GM12892 (cell line): ENCODE data around the gene FCSK.

Experiments
- POLR2A ChIP-seq: IDR thresholded peaks from 2 replicates; pipeline ENCODE4 v1.6.1; 2011; ENCODE audit warnings: low read depth, low read length, control low read depth
- POLR2AphosphoS5 ChIP-seq: IDR thresholded peaks from 2 replicates; pipeline ENCODE4 v1.6.1; 2011; ENCODE audit warnings: low read depth, low read length, control low read depth

DNA sequence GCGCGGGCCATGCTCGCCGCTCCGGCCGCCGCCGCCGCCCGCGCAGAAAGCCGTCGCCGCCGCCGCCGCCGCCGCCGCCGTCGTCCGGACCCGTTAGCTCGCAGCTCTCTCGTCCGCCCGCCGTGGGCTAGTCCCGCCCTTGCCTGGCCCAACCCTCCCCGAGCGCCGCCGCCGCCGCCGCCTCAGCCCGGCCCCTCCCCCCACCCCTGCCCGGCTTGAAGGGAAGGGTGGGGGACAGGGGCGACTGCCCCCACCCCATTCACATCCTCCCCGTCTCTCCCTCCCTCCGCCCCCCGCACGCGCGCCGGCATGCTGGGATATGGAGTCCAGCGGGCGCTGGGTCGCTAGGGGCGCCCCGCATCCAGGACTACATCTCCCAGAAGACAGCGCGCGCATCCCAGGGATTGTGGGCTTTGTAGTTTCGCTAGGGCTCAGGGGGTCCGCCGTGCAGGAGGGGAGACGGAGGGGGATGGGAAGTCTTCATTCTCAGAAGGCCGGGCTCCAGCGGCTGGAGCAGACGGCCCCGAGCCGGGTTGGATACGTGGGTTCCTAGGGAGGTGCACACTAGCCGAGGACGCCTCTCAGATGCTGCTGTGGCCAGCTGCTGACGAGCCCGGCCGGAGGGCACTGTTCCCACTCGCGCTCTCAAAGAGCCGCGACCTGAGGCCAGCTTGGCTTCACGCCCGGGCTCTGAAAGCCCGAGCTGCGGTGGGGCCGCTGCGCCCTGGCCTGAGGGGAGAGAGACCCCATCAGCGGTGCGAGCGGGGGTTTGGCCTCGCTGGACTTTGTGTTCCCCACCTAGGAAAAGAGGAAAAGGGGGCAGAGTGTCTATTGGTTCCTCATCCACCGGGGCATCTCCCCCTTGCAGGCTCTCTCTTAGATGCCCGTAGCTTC, 15.2 kb upstream of the FCSK start, which contains the start of gene ST3GAL2:
- TF ChIP-seq POLR2A (no peak), POLR2AphosphoS5 (no peak)
